HUES48 (cell line): ENCODE results near the gene OGG1.
A peak's percentile ranks its signal among the peaks of the same experiment; 100 is the strongest.

Experiments used
- H3K27ac ChIP-seq: one replicate; pipeline ENCODE4 v1.7.0; 2013; ENCODE audit warnings: low read depth, low read length, inconsistent platforms
- H3K27me3 ChIP-seq: 2 replicates; pipeline ENCODE4 v1.6.1; 2013; ENCODE audit warnings: mild to moderate bottlenecking, low read length; ENCODE audit not compliant: control insufficient read depth, insufficient read depth
- H3K36me3 ChIP-seq: 2 replicates; pipeline ENCODE4 v1.6.1; 2013; ENCODE audit warnings: low read length; ENCODE audit not compliant: control insufficient read depth, insufficient read depth
- H3K4me1 ChIP-seq: 2 replicates; pipeline ENCODE4 v1.6.1; 2013; ENCODE audit warnings: mild to moderate bottlenecking, low read length; ENCODE audit not compliant: control insufficient read depth, insufficient read depth
- H3K4me3 ChIP-seq: 2 replicates; pipeline ENCODE4 v1.5.1; 2013; ENCODE audit warnings: mild to moderate bottlenecking, low read depth, low read length
- H3K9ac ChIP-seq: 2 replicates; pipeline ENCODE4 v1.6.1; 2013; ENCODE audit warnings: mild to moderate bottlenecking, low read depth, low read length, moderate library complexity
- H3K9me3 ChIP-seq: 2 replicates; pipeline ENCODE4 v1.6.1; 2013; ENCODE audit warnings: low read length; ENCODE audit not compliant: control insufficient read depth, insufficient read depth

The OGG1 gene

DNA sequence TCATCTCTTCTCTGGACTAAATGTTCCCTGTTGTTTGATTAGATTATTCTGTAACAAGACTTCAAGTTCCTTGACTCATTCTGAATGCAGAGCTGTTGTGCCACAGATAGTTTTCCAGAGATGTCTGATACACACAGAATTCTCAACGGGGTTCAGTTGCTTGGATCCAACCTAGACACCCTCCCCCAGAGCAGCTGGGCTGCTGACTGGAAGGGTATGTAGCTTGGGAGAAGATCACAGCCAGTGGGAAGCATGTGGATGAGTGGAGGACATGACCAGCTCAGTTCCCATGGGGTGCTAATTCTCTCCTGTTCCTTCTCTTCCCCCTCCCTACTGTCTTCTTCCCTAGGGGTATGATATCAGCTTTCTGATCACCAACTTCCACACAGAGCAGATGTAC lies 53.7 kb downstream of the OGG1 start:
- Histone ChIP-seq H3K4me1 (no peaks in the 10 kb centered on the region), H3K36me3 (peaks cover 84% of the 10 kb centered on the region), H3K9me3 (no peaks in the 10 kb centered on the region), H3K4me3 (no peak overlapping the region), H3K27ac (no peak overlapping the region), H3K27me3 (no peaks in the 10 kb centered on the region), H3K9ac (no peak overlapping the region)

DNA sequence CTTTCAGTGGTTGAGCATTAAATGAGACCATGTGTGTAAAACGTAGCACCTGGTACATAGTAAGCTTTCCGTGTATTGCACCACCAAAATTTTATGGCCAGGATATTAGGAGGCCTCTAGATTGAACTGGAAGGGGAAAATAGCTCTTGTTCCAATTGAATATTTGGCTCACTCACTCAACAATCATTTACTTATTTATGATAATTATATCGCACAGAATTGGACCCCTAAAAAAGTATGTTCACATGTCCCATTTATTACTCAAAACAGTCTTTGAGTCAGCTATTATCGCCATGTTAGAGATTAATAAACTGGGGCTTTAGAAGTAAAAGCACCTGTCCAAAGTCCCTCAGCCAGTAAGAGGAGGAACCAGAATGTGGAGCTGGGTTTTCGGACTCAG lies 55.2 kb downstream of the OGG1 start:
- H3K9ac ChIP-seq: no peak overlapping the region
- H3K4me3 ChIP-seq: no peak overlapping the region
- peaks cover 7% of the 10 kb centered on the region; the same call in 1 of the 2 replicates for H3K4me1 ChIP-seq
- no peaks in the 10 kb centered on the region for H3K27me3 ChIP-seq
- peaks cover 69% of the 10 kb centered on the region for H3K36me3 ChIP-seq
- H3K27ac ChIP-seq: no peak overlapping the region
- no peaks in the 10 kb centered on the region for H3K9me3 ChIP-seq

DNA sequence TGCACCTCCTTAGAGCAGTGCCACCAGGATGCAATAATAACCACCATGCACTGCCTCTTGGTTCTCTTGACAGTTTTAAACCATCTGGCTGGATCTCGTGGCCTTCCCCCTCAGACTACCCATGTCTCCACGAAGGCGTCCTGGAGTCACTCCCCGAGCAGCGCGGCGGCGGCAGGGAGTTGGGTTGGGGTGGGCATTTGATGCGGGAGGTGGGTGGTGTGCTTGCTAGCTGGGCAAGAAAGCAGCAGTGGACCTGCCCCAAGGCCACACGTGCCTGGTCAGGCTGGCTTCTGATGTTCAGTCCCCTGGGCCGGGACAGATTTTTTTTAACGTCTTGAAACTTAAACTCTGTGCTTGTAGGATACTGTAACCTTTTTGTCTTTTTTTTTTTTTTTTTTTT lies 56.4 kb downstream of the OGG1 start:
- Histone ChIP-seq H3K4me3 (no peak overlapping the region), H3K36me3 (peaks cover 58% of the 10 kb centered on the region), H3K27ac (peak overlapping the region; percentile 18), H3K4me1 (peaks cover 12% of the 10 kb centered on the region; the same call in 1 of the 2 replicates), H3K27me3 (peaks cover 8% of the 10 kb centered on the region), H3K9ac (no peak overlapping the region), H3K9me3 (no peaks in the 10 kb centered on the region)
